Liver (tissue), 9 donors: Measurements from ENCODE around the gene PLCB4. TPM values are rescaled to one million over a fixed set of nuclear protein-coding genes. Genes with fewer than 3 reads are reported as not detected.

Experiments
- DNase-seq: peaks from one replicate; pipeline ENCODE4 v3.0.0-alpha.2; 2017; ENCODE audit warnings: low spot score
- H3K27ac ChIP-seq, 2 donors: one replicate each; pipeline ENCODE4 v1.7.0; 2013; ENCODE audit warnings: inconsistent platforms in 2 of 2, low read length in 2 of 2, control low read depth in 1 of 2, low read depth in 1 of 2, mild to moderate bottlenecking in 1 of 2
- H3K27me3 ChIP-seq, 4 donors: one replicate each; pipeline versions ENCODE4 v1.6.1 to v1.7.0; 2013; ENCODE audit warnings: low read length in 3 of 4, inconsistent platforms in 1 of 4, mild to moderate bottlenecking in 1 of 4, moderate library complexity in 1 of 4; ENCODE audit not compliant: control insufficient read depth in 4 of 4, insufficient read depth in 4 of 4
- H3K36me3 ChIP-seq, 4 donors: one replicate each; pipeline versions ENCODE4 v1.6.1 to v1.7.0; 2013; ENCODE audit warnings: low read length in 3 of 4, mild to moderate bottlenecking in 3 of 4, low read depth in 1 of 4, moderate library complexity in 1 of 4; ENCODE audit not compliant: control insufficient read depth in 4 of 4, insufficient read depth in 3 of 4
- H3K4me1 ChIP-seq, 4 donors: one replicate each; pipeline versions ENCODE4 v1.6.1 to v1.7.0; 2013; ENCODE audit warnings: low read length in 3 of 4, mild to moderate bottlenecking in 3 of 4, moderate library complexity in 1 of 4; ENCODE audit not compliant: control insufficient read depth in 4 of 4, insufficient read depth in 4 of 4
- H3K4me3 ChIP-seq, 3 donors: one replicate each; pipeline versions ENCODE4 v1.6.1 to v1.7.0; 2013; ENCODE audit warnings: low read length in 3 of 3, control low read depth in 1 of 3, low read depth in 1 of 3, mild to moderate bottlenecking in 1 of 3
- H3K9ac ChIP-seq, 2 donors: one replicate each; pipeline ENCODE4 v1.7.0; 2013; ENCODE audit warnings: low read length in 2 of 2, mild to moderate bottlenecking in 2 of 2, moderate library complexity in 2 of 2, control low read depth in 1 of 2, low read depth in 1 of 2
- H3K9me3 ChIP-seq, 4 donors: one replicate each; pipeline versions ENCODE4 v1.6.1 to v1.7.0; 2013; ENCODE audit warnings: low read length in 3 of 4; ENCODE audit not compliant: control insufficient read depth in 4 of 4
- ATF3 ChIP-seq: IDR thresholded peaks from 2 replicates; pipeline ENCODE4 v1.6.1; 2016; ENCODE audit warnings: antibody characterized with exemption
- CTCF ChIP-seq: fragments of 150-350 bp; IDR thresholded peaks from 2 replicates; pipeline ENCODE4 v1.5.1; 2017; ENCODE audit warnings: improper control_type of control experiment, low read depth, low read length; ENCODE audit not compliant: missing input control
- EGR1 ChIP-seq, 2 donors: IDR thresholded peaks; 2 replicates each; pipeline ENCODE4 v1.6.1; 2016 to 2018; ENCODE audit warnings: antibody characterized with exemption in 2 of 2, low read depth in 2 of 2
- FOXA1 ChIP-seq: IDR thresholded peaks from 2 replicates; pipeline ENCODE4 v1.6.1; 2016; ENCODE audit warnings: antibody characterized with exemption
- FOXA2 ChIP-seq: IDR thresholded peaks from 2 replicates; pipeline ENCODE4 v1.6.1; 2016; ENCODE audit warnings: antibody characterized with exemption
- GABPA ChIP-seq, 2 donors: IDR thresholded peaks in 1 of 2; conservative IDR thresholded peaks in 1 of 2; 2 replicates each; pipeline ENCODE4 v1.6.1; 2016; ENCODE audit warnings: antibody characterized with exemption in 2 of 2, mild to moderate bottlenecking in 1 of 2, moderate library complexity in 1 of 2
- HNF4A ChIP-seq, 2 donors: conservative IDR thresholded peaks; 2 replicates each; pipeline ENCODE4 v1.6.1; 2016; ENCODE audit warnings: antibody characterized with exemption in 2 of 2, mild to moderate bottlenecking in 2 of 2
- HNF4G ChIP-seq: IDR thresholded peaks from 2 replicates; pipeline ENCODE4 v1.6.1; 2016; ENCODE audit warnings: antibody characterized with exemption
- JUND ChIP-seq, 2 donors: IDR thresholded peaks; 2 replicates each; pipeline ENCODE4 v1.6.1; 2016; ENCODE audit warnings: antibody characterized with exemption in 2 of 2
- MAX ChIP-seq: IDR thresholded peaks from 2 replicates; pipeline ENCODE4 v1.6.1; 2016; ENCODE audit warnings: antibody characterized with exemption
- NR2F2 ChIP-seq: IDR thresholded peaks from 2 replicates; pipeline ENCODE4 v1.6.1; 2016; ENCODE audit warnings: antibody characterized with exemption
- RAD21 ChIP-seq, 2 donors: IDR thresholded peaks; 2 replicates each; pipeline ENCODE4 v1.6.1; 2016; ENCODE audit warnings: antibody characterized with exemption in 2 of 2, mild to moderate bottlenecking in 2 of 2
- REST ChIP-seq: IDR thresholded peaks from 2 replicates; pipeline ENCODE4 v1.6.1; 2016; ENCODE audit warnings: antibody characterized with exemption, mild to moderate bottlenecking
- RXRA ChIP-seq, 2 donors: IDR thresholded peaks; 2 replicates each; pipeline ENCODE4 v1.6.1; 2017 to 2018; ENCODE audit warnings: antibody characterized with exemption in 2 of 2, mild to moderate bottlenecking in 1 of 2
- SP1 ChIP-seq: IDR thresholded peaks from 2 replicates; pipeline ENCODE4 v1.6.1; 2018; ENCODE audit warnings: antibody characterized with exemption, mild to moderate bottlenecking
- TAF1 ChIP-seq: conservative IDR thresholded peaks from 2 replicates; pipeline ENCODE4 v1.6.1; 2016; ENCODE audit warnings: antibody characterized with exemption, mild to moderate bottlenecking
- YY1 ChIP-seq: IDR thresholded peaks from 2 replicates; pipeline ENCODE4 v1.6.1; 2016; ENCODE audit warnings: antibody characterized with exemption, mild to moderate bottlenecking
- ZBTB33 ChIP-seq: IDR thresholded peaks from 2 replicates; pipeline ENCODE4 v1.6.1; 2016; ENCODE audit warnings: antibody characterized with exemption
- WGBS: extraction: QIAGEN DNeasy Blood & Tissue Kit; methylation state at CpG from one replicate; pipeline ENCODE4 v1.1.7; 2013; 5-methylcytosine and 5-hydroxymethylcytosine counted together
- polyA plus RNA-seq, 2 donors: library from polyadenylated mRNA; stranded (reverse) in 1 of 2; unstranded in 1 of 2; fragments of 200-250 nt in 1 of 2; fragments of >200 nt in 1 of 2; fragmentation: Nextera tagmentation in 1 of 2; extraction: Ambion mirVana in 1 of 2; gene quantifications; one replicate each; pipeline versions ENCODE4 v1.2.1 to v1.2.3, GENCODE V29; 2013 to 2015
- total RNA-seq, 2 donors: library from RNA; depleted of rRNA; stranded (reverse); fragments of >200 nt; gene quantifications; one replicate each; pipeline ENCODE4 v1.2.3, GENCODE V29; 2014
- donor health status: healthy.
- donor health status: healthy.
- donor health status: healthy.
- donor health status: healthy.
- donor health status: healthy.

The PLCB4 gene
- total and polyA plus RNA-seq, 4 donors: 0.14 to 0.67 (median 0.30) TPM

- TF ChIP-seq ZBTB33: no peak
- no peak for TF ChIP-seq RAD21 (IDR thresholded peaks at IDR 0.05)
- TF ChIP-seq FOXA2: no peak
Observed at GRCh38 chr20:9169409-9169808, 100.5 kb downstream of the PLCB4 start (continued).

GRCh38 chr20:9172851-9173250 lies 104.0 kb downstream of the PLCB4 start:
- Histone ChIP-seq H3K4me3 (no peak overlapping the region), H3K36me3 (no peaks in the 10 kb centered on the region), H3K4me1 (no peaks in the 10 kb centered on the region), H3K27me3 (no peaks in the 10 kb centered on the region), H3K9ac (no peak overlapping the region), H3K27ac (no peak overlapping the region), H3K9me3 (no peaks in the 10 kb centered on the region)
- TF ChIP-seq RAD21 (IDR thresholded peaks at IDR 0.05) (peak; percentile 20), FOXA2 (no peak), ZBTB33 (no peak)
- 77% methylated on average over 2 of the region's 2 CpGs for WGBS
- no peak for DNase-seq

GRCh38 chr20:9177278-9177677 lies 108.4 kb downstream of the PLCB4 start:
- DNase-seq: no peak
- no peak for TF ChIP-seq RXRA (IDR thresholded peaks at IDR 0.05)
- no peak for TF ChIP-seq REST
- TF ChIP-seq MAX: no peak
- TF ChIP-seq CTCF: no peak
- TF ChIP-seq FOXA1: no peak
- TF ChIP-seq JUND (IDR thresholded peaks at IDR 0.05): no peak
- TF ChIP-seq ZBTB33: no peak
- no peak for TF ChIP-seq HNF4A (conservative IDR thresholded peaks at IDR 0.05)
- TF ChIP-seq EGR1 (IDR thresholded peaks at IDR 0.05; ENCODE audit: low read depth in 2 of 2): no peak
- no peak for TF ChIP-seq RAD21 (IDR thresholded peaks at IDR 0.05)
- TF ChIP-seq NR2F2: no peak
- TF ChIP-seq HNF4G: no peak
- TF ChIP-seq GABPA (IDR thresholded peaks at IDR 0.05 in 1 of 2, conservative IDR thresholded peaks at IDR 0.05 in 1 of 2): no peak
- TF ChIP-seq YY1: no peak
- TF ChIP-seq ATF3: no peak
- no peak for TF ChIP-seq SP1
- TF ChIP-seq FOXA2: no peak
- no peak for TF ChIP-seq TAF1
- Histone ChIP-seq H3K4me3 (no peak overlapping the region), H3K9me3 (no peaks in the 10 kb centered on the region), H3K36me3 (no peaks in the 10 kb centered on the region), H3K27me3 (no peaks in the 10 kb centered on the region), H3K4me1 (no peaks in the 10 kb centered on the region), H3K27ac (no peak overlapping the region), H3K9ac (no peak overlapping the region)
- WGBS: 76% methylated on average over 4 of the region's 4 CpGs
